IPS-15b (cell line): ENCODE measurements around the gene CYLD.

Experiments used
- H3K27me3 ChIP-seq: one replicate; pipeline ENCODE4 v1.6.1; 2013; ENCODE audit warnings: low read length; ENCODE audit not compliant: control insufficient read depth, insufficient read depth
- H3K36me3 ChIP-seq: one replicate; pipeline ENCODE4 v1.6.1; 2013; ENCODE audit warnings: low read length; ENCODE audit not compliant: control insufficient read depth, insufficient read depth
- H3K4me1 ChIP-seq: one replicate; pipeline ENCODE4 v1.6.1; 2013; ENCODE audit warnings: mild to moderate bottlenecking, low read length; ENCODE audit not compliant: control insufficient read depth, insufficient read depth
- H3K4me3 ChIP-seq: one replicate; pipeline ENCODE4 v1.5.1; 2013; ENCODE audit warnings: low read depth, low read length
- H3K9ac ChIP-seq: one replicate; pipeline ENCODE4 v1.6.1; 2013; ENCODE audit warnings: low read depth, mild to moderate bottlenecking, low read length
- H3K9me3 ChIP-seq: one replicate; pipeline ENCODE4 v1.6.1; 2013; ENCODE audit warnings: mild to moderate bottlenecking, low read length; ENCODE audit not compliant: control insufficient read depth, insufficient read depth

Gene CYLD

GRCh38 chr16:50712956-50713355 lies 28.9 kb upstream of the CYLD start:
- H3K9ac ChIP-seq: no peak overlapping the region
- H3K27me3 ChIP-seq: no peaks in the 10 kb centered on the region
- no peaks in the 10 kb centered on the region for H3K9me3 ChIP-seq
- no peak overlapping the region for H3K4me3 ChIP-seq
- H3K4me1 ChIP-seq: no peaks in the 10 kb centered on the region
- H3K36me3 ChIP-seq: no peaks in the 10 kb centered on the region

- H3K36me3 ChIP-seq: no peaks in the 10 kb centered on the region
- no peaks in the 10 kb centered on the region for H3K9me3 ChIP-seq
- H3K9ac ChIP-seq: no peak overlapping the region
- no peak overlapping the region for H3K4me3 ChIP-seq
- no peaks in the 10 kb centered on the region for H3K27me3 ChIP-seq
- H3K4me1 ChIP-seq: peaks cover 5% of the 10 kb centered on the region
These were observed 24.8 kb upstream of the CYLD start for GRCh38 chr16:50717091-50717490.

GRCh38 chr16:50717494-50717893 lies 24.4 kb upstream of the CYLD start:
- Histone ChIP-seq H3K4me1 (peaks cover 5% of the 10 kb centered on the region), H3K9me3 (no peaks in the 10 kb centered on the region), H3K4me3 (no peak overlapping the region), H3K27me3 (no peaks in the 10 kb centered on the region), H3K9ac (no peak overlapping the region), H3K36me3 (no peaks in the 10 kb centered on the region)

GRCh38 chr16:50718061-50718760 lies 23.7 kb upstream of the CYLD start:
- Histone ChIP-seq H3K9ac (no peak overlapping the region), H3K9me3 (no peaks in the 10 kb centered on the region), H3K36me3 (no peaks in the 10 kb centered on the region), H3K4me3 (no peak overlapping the region), H3K4me1 (peaks cover 5% of the 10 kb centered on the region), H3K27me3 (no peaks in the 10 kb centered on the region)

GRCh38 chr16:50718761-50719400 lies 23.0 kb upstream of the CYLD start:
- H3K27me3 ChIP-seq: no peaks in the 10 kb centered on the region
- no peak overlapping the region for H3K9ac ChIP-seq
- no peak overlapping the region for H3K4me3 ChIP-seq
- no peaks in the 10 kb centered on the region for H3K36me3 ChIP-seq
- peaks cover 5% of the 10 kb centered on the region for H3K4me1 ChIP-seq
- no peaks in the 10 kb centered on the region for H3K9me3 ChIP-seq

GRCh38 chr16:50719401-50720337 lies 22.2 kb upstream of the CYLD start:
- no peaks in the 10 kb centered on the region for H3K36me3 ChIP-seq
- H3K9me3 ChIP-seq: no peaks in the 10 kb centered on the region
- peaks cover 5% of the 10 kb centered on the region for H3K4me1 ChIP-seq
- no peaks in the 10 kb centered on the region for H3K27me3 ChIP-seq
- no peak overlapping the region for H3K4me3 ChIP-seq
- H3K9ac ChIP-seq: no peak overlapping the region

- Histone ChIP-seq H3K27me3 (no peaks in the 10 kb centered on the region), H3K36me3 (no peaks in the 10 kb centered on the region), H3K9ac (no peak overlapping the region), H3K4me1 (peaks cover 5% of the 10 kb centered on the region), H3K4me3 (no peak overlapping the region), H3K9me3 (no peaks in the 10 kb centered on the region)
These were observed 20.1 kb upstream of the CYLD start for GRCh38 chr16:50721549-50722404.

- Histone ChIP-seq H3K9ac (no peak overlapping the region), H3K36me3 (no peaks in the 10 kb centered on the region), H3K27me3 (no peaks in the 10 kb centered on the region), H3K4me1 (peaks cover 5% of the 10 kb centered on the region), H3K4me3 (no peak overlapping the region), H3K9me3 (no peaks in the 10 kb centered on the region)
These were observed 19.5 kb upstream of the CYLD start for GRCh38 chr16:50722405-50722737.

GRCh38 chr16:50722960-50723359 lies 18.9 kb upstream of the CYLD start:
- Histone ChIP-seq H3K27me3 (no peaks in the 10 kb centered on the region), H3K9me3 (no peaks in the 10 kb centered on the region), H3K9ac (no peak overlapping the region), H3K4me3 (no peak overlapping the region), H3K4me1 (peaks cover 5% of the 10 kb centered on the region), H3K36me3 (no peaks in the 10 kb centered on the region)

- Histone ChIP-seq H3K27me3 (no peaks in the 10 kb centered on the region), H3K36me3 (no peaks in the 10 kb centered on the region), H3K4me3 (no peak overlapping the region), H3K4me1 (peaks cover 5% of the 10 kb centered on the region), H3K9ac (no peak overlapping the region), H3K9me3 (no peaks in the 10 kb centered on the region)
These were observed 17.6 kb upstream of the CYLD start for GRCh38 chr16:50724306-50724705.
